Subcutaneous adipose tissue (tissue), 4 donors: ENCODE results near the gene ELAVL3. TPM values are rescaled to one million over a fixed set of nuclear protein-coding genes. Genes with fewer than 3 reads are reported as not detected.

Experiments
- total RNA-seq, 4 donors: library from RNA; depleted of rRNA; stranded (reverse); fragments of >200 nt; gene quantifications; one replicate each; pipeline ENCODE4 v1.1.0, GENCODE V29; 2016
- TF ChIP-seq, protein P1 (sequence below): fragments of 450-650 bp; IDR thresholded peaks from one replicate; pipeline ENCODE4 v1.5.1; 2016; ENCODE audit warnings: low read depth, mild to moderate bottlenecking, control low read depth, antibody characterized with exemption, moderate library complexity

Gene ELAVL3
- not detected for total RNA-seq

DNA sequence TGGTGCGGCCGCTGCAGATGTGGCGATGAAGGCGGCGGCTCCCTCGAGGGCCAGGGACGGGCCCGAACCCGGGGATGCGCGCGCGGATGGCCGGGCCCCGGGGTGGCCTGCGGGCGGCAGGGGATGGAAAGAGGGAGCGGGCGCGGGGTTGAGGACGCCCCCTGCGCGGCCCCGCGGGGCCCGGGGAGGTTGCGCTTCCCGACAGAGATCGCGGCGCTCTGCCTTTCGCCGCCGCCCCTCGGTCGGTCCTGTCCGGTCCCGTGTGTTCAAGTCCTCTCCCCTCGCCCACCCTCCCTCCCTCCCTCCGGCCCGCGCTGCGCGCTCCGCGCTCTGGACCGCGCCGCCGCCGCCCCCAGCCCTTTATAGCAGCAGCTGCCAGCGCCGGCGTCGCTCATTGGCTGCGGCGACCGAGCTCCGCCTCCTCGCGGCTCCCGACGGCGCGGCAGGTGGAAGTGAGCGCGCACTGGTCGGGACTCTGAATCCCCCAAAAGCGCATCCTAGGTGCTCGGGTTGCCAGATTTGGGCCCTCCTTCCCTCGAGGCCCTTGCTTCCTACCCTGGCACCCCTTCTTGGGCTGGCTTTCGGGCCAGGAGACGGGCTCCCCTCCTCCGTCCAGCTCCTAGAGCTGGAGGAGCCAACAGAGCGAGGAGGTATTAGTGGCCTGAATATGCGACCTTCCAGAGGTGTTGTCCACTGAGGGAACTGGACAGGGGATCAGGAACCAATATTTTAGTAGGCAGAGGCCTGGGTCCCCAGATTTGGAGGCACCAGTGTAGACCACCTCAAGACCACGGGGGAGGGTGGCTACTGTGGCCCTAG lies at the start of gene ELAVL3:
TSS of gene ELAVL3 (minus strand) at position 332 of the 819 bp plus-strand sequence. CDS start 438 bp downstream, outside the sequence.
- TF ChIP-seq, protein P1, sequence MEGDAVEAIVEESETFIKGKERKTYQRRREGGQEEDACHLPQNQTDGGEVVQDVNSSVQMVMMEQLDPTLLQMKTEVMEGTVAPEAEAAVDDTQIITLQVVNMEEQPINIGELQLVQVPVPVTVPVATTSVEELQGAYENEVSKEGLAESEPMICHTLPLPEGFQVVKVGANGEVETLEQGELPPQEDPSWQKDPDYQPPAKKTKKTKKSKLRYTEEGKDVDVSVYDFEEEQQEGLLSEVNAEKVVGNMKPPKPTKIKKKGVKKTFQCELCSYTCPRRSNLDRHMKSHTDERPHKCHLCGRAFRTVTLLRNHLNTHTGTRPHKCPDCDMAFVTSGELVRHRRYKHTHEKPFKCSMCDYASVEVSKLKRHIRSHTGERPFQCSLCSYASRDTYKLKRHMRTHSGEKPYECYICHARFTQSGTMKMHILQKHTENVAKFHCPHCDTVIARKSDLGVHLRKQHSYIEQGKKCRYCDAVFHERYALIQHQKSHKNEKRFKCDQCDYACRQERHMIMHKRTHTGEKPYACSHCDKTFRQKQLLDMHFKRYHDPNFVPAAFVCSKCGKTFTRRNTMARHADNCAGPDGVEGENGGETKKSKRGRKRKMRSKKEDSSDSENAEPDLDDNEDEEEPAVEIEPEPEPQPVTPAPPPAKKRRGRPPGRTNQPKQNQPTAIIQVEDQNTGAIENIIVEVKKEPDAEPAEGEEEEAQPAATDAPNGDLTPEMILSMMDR = no peak

DNA sequence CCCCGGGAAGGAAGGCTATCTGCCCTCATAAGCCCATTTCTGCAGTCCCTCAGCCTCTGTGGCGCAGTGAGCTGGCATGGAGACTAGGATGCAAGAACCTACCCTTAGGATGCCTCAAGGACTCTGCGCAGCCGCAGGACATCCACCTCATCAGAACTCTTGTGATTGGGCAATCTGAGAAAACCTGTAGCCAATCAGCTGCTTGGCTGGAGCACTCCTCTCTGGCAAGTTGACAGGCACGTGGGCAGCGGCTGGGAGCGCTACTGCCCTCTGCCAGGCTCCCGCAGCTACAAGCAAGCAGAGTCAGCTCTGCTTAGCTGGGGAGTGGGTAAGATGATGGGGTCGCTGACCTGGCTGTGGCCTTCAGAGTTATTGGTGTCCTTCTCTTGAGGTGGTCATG lies 49.6 kb upstream of the ELAVL3 start:
- TF ChIP-seq, protein P1 = no peak

DNA sequence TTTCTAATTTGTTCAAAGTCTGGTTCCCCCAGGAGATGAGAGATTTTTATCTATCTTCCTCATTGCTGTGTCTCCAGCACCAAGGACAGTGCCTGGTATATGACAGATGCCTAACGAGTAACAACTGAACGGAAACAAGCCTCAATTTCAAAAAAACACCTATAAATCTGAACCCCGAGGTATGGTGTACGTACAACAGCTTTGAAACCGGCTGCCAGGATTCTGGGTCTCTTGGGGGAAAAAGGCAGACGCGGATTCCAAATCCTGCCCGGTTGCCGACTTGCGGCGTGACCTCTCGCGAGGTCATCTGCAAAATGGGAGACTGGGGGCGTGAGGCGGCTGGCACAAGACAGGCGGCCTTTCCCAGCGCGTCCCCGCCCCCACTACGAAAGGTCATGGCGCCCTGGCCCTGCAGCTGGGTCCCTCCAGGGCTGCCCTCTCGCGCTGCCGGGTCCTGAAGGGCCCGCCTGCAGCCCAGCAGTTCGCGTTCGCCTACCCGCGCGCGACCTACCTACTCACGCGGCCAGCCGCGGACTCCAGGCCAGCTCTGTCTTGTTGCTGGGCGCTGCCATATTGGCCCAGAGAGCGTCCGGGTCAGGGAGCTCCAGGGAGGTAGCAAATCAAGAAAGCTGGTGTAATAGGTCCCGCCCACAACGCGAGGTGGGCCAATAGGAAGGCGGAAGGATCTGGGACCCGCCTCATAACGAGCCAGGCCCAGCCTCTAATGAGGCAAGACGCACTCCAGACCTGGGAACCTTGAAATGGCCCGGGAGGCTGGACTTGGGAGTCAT lies 47.9 kb upstream of the ELAVL3 start, which contains the start of gene ECSIT:
TSS of gene ECSIT (minus strand) at position 584 of the 791 bp plus-strand sequence. CDS start 9,964 bp downstream, outside the sequence.
- TF ChIP-seq, protein P1 = no peak

DNA sequence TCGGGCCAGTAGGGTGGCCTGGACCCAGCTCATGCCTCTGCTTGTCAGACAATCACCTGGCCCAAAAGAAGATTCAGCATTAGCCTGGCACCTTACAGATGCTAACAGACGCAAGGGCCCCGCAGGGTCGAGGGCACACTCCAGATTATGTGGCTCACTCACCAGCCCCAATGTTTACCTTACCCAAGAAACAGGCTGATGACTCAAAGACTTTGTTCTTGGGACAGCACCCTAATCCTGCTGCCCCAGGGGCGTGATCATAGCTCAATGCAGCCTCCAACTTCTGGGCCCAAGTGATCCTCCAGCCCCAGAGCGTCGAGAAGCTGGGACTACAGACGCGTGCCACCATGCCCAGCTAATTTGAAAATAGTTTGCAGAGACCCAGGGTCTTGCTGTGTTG lies 38.3 kb upstream of the ELAVL3 start:
- TF ChIP-seq, protein P1 = no peak

DNA sequence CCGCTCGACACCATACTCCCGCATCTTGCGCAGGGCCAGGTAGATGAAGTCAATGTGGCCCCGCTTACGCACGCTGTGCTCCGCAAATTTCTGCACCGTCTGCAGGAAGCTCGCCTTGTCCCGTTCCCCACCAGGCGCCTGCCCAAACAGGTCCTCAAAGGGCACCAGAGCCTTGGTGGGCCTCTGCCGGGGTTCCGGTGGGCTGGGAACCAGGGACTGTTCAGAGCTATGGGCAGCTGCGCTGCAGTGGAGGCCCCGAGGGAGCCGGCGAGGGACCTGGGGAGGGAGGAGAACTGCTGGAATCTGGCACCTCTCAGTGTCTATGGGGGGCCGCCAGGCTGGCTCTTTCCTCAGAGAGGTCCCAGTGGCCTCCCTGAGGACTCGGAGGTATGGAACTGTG lies 33.1 kb upstream of the ELAVL3 start:
- TF ChIP-seq, protein P1 = no peak

DNA sequence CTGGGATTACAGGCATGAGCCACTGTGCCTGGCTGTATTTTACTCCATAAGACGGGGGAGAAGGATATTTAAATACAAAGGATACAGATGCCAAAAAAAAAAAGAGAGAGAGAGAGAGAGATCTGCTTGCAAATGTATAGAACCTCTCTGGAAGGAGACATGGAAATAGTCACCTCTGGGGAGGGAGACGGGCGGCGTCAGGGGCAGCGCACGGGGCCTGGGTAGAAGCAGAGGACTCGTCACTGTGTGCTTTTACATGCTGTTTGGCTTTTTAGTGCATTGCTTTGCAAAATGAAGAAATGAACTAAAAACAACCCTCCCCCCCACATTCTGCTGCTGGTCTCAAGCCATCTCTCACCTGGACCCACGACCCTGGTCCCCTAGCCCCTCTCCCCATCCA lies 29.6 kb upstream of the ELAVL3 start:
- TF ChIP-seq, protein P1 = no peak
